MM.1S (cell line): ENCODE measurements around the gene SMARCA4.
"Not testable (repeated sequence)": the region's sequence is repeated elsewhere in the genome, so short reads cannot be mapped to it uniquely, and the experiment has no call there.

Source experiments
- DNase-seq: peaks from one replicate; pipeline ENCODE4 v3.0.0-alpha.2; 2015
- H2AFZ ChIP-seq: fragments of 300-600 bp; sonication (generic); 2 replicates; pipeline ENCODE4 v1.6.0; 2016; ENCODE audit warnings: antibody characterized with exemption, low read length
- H3F3A ChIP-seq: fragments of 300-600 bp; sonication (generic); 2 replicates; pipeline ENCODE4 v1.6.1; 2016; ENCODE audit warnings: mild to moderate bottlenecking, antibody characterized with exemption, low read length, moderate library complexity, mixed read lengths; ENCODE audit not compliant: insufficient read depth
- H3K27ac ChIP-seq: fragments of 300-600 bp; sonication (generic); 2 replicates; pipeline ENCODE4 v1.5.1; 2016; ENCODE audit warnings: mild to moderate bottlenecking, low read length
- H3K27me3 ChIP-seq: fragments of 300-600 bp; sonication (generic); replicated peaks from 2 replicates; pipeline ENCODE4 v1.6.0; 2016; ENCODE audit warnings: low read length; ENCODE audit not compliant: insufficient read depth
- H3K36me3 ChIP-seq: fragments of 300-600 bp; sonication (generic); replicated peaks from 2 replicates; pipeline ENCODE4 v1.6.1; 2016; ENCODE audit warnings: mild to moderate bottlenecking, low read length, mixed read lengths; ENCODE audit not compliant: insufficient read depth
- H3K4me1 ChIP-seq: fragments of 300-600 bp; sonication (generic); 2 replicates; pipeline ENCODE4 v1.6.1; 2016; ENCODE audit warnings: low read length, mixed read lengths
- H3K4me2 ChIP-seq: fragments of 300-600 bp; sonication (generic); 2 replicates; pipeline ENCODE4 v1.6.0; 2016; ENCODE audit warnings: low read depth, low read length
- H3K4me3 ChIP-seq: fragments of 300-600 bp; sonication (generic); 2 replicates; pipeline ENCODE4 v1.5.1; 2016; ENCODE audit warnings: low read length, mixed read lengths
- H3K79me2 ChIP-seq: fragments of 300-600 bp; sonication (generic); 2 replicates; pipeline ENCODE4 v1.6.1; 2016; ENCODE audit warnings: mixed run types, low read length, mixed read lengths
- H3K9ac ChIP-seq: fragments of 300-600 bp; sonication (generic); 2 replicates; pipeline ENCODE4 v1.6.1; 2016; ENCODE audit warnings: low read length, mixed read lengths
- H3K9me2 ChIP-seq: fragments of 300-600 bp; sonication (generic); replicated peaks from 2 replicates; pipeline ENCODE4 v1.6.1; 2016; ENCODE audit warnings: mild to moderate bottlenecking, low read length, mixed read lengths; ENCODE audit not compliant: insufficient read depth
- H3K9me3 ChIP-seq: fragments of 300-600 bp; sonication (generic); replicated peaks from 2 replicates; pipeline ENCODE4 v1.6.1; 2016; ENCODE audit warnings: mild to moderate bottlenecking, low read length, mixed read lengths; ENCODE audit not compliant: insufficient read depth
- H4K20me1 ChIP-seq: fragments of 300-600 bp; sonication (generic); 2 replicates; pipeline ENCODE4 v1.6.1; 2016; ENCODE audit warnings: mild to moderate bottlenecking, low read length, moderate library complexity, mixed read lengths; ENCODE audit not compliant: insufficient read depth
- CTCF ChIP-seq: fragments of 300-600 bp; sonication (generic); IDR thresholded peaks from 2 replicates; pipeline ENCODE4 v1.5.1; 2016; ENCODE audit warnings: antibody characterized with exemption, low read length, mixed read lengths
- EZH2 ChIP-seq: fragments of 300-600 bp; sonication (generic); optimal IDR thresholded peaks from 2 replicates; pipeline ENCODE3; 2017; ENCODE audit warnings: low read depth, mild to moderate bottlenecking, antibody characterized with exemption, low read length, mixed read lengths
- EZH2phosphoT487 ChIP-seq: fragments of 300-600 bp; sonication (generic); IDR thresholded peaks from 2 replicates; pipeline ENCODE4 v1.6.1; 2018; ENCODE audit warnings: antibody characterized with exemption, low read length

SMARCA4 gene

GRCh38 chr19:11093689-11094238 is 132.9 kb downstream of the SMARCA4 start:
- Histone ChIP-seq H3K9ac (no peak overlapping the region), H4K20me1 (peaks cover 16% of the 10 kb centered on the region; the same call in 1 of the 2 replicates), H2AFZ (no peak overlapping the region), H3K9me2 (no peaks in the 10 kb centered on the region), H3K4me3 (no peak overlapping the region), H3K4me1 (peaks cover 44% of the 10 kb centered on the region), H3K27me3 (no peaks in the 10 kb centered on the region), H3K79me2 (peaks cover 84% of the 10 kb centered on the region), H3F3A (peaks cover 71% of the 10 kb centered on the region), H3K27ac (peak overlapping the region; percentile 95; the same call in 1 of the 2 replicates), H3K36me3 (no peaks in the 10 kb centered on the region; the same call in 1 of the 2 replicates), H3K4me2 (peak overlapping the region; percentile 48; the same call in 1 of the 2 replicates), H3K9me3 (no peaks in the 10 kb centered on the region)
- TF ChIP-seq EZH2 (no peak), CTCF (no peak), EZH2phosphoT487 (no peak)
- no peak for DNase-seq

- H3K4me3 ChIP-seq: peak overlapping the region; percentile 5
- H3K4me1 ChIP-seq: peaks cover 41% of the 10 kb centered on the region
Observed at GRCh38 chr19:11094520-11094894, 133.7 kb downstream of the SMARCA4 start.

GRCh38 chr19:11096210-11096841 is 135.5 kb downstream of the SMARCA4 start:
- H3K9me3 ChIP-seq: no peaks in the 10 kb centered on the region
- H3K27me3 ChIP-seq: no peaks in the 10 kb centered on the region
- DNase-seq: peak; percentile 90
- H4K20me1 ChIP-seq: peaks cover 24% of the 10 kb centered on the region; the same call in 1 of the 2 replicates
- H3K9ac ChIP-seq: peak overlapping the region; percentile 21; the same call in 1 of the 2 replicates
- peak overlapping the region; percentile 95 for H3K27ac ChIP-seq
- no peaks in the 10 kb centered on the region for H3K9me2 ChIP-seq
- H3K4me3 ChIP-seq: peak overlapping the region; percentile 11; the same call in 1 of the 2 replicates
- peaks cover 40% of the 10 kb centered on the region for H3K4me1 ChIP-seq
- H3K36me3 ChIP-seq: peaks cover 5% of the 10 kb centered on the region; the same call in 1 of the 2 replicates
- no peak overlapping the region for H2AFZ ChIP-seq
- no peak for TF ChIP-seq CTCF
- no peak for TF ChIP-seq EZH2
- TF ChIP-seq EZH2phosphoT487: no peak
- H3K4me2 ChIP-seq: peak overlapping the region; percentile 68
- H3K79me2 ChIP-seq: peaks cover 89% of the 10 kb centered on the region
- peaks cover 54% of the 10 kb centered on the region for H3F3A ChIP-seq

More at GRCh38 chr19:11094520-11094894, 133.7 kb downstream of the SMARCA4 start:
- H3K9ac ChIP-seq: peak overlapping the region; percentile 43; the same call in 1 of the 2 replicates
- H3K79me2 ChIP-seq: peaks cover 88% of the 10 kb centered on the region
- H4K20me1 ChIP-seq: peaks cover 22% of the 10 kb centered on the region; the same call in 1 of the 2 replicates
- H3F3A ChIP-seq: peaks cover 67% of the 10 kb centered on the region
- H3K36me3 ChIP-seq: no peaks in the 10 kb centered on the region; the same call in 1 of the 2 replicates
- DNase-seq: no peak
- no peak overlapping the region for H2AFZ ChIP-seq
- peak overlapping the region; percentile 50 for H3K4me2 ChIP-seq
- H3K27ac ChIP-seq: peak overlapping the region; percentile 95
- TF ChIP-seq EZH2phosphoT487 (no peak), EZH2 (no peak), CTCF (no peak)
- H3K9me3 ChIP-seq: no peaks in the 10 kb centered on the region
- H3K27me3 ChIP-seq: no peaks in the 10 kb centered on the region
- no peaks in the 10 kb centered on the region for H3K9me2 ChIP-seq

- not testable (repeated sequence) for H2AFZ ChIP-seq, H3K9ac ChIP-seq, H3K4me3 ChIP-seq, DNase-seq, H3K9me3 ChIP-seq, H3K36me3 ChIP-seq, H3K9me2 ChIP-seq, H3K4me2 ChIP-seq, H3K27ac ChIP-seq, H3K27me3 ChIP-seq
- peaks cover 83% of the 10 kb centered on the region for H3K79me2 ChIP-seq
- H3F3A ChIP-seq: peaks cover 44% of the 10 kb centered on the region
- H3K4me1 ChIP-seq: peaks cover 34% of the 10 kb centered on the region
- peaks cover 24% of the 10 kb centered on the region; the same call in 1 of the 2 replicates for H4K20me1 ChIP-seq
Observed at GRCh38 chr19:11097367-11097766, 136.5 kb downstream of the SMARCA4 start.
